H1 (cell line): ENCODE data around the gene KCNJ18. TPM values are rescaled to one million over a fixed set of nuclear protein-coding genes. Genes with fewer than 3 reads are reported as not detected.
"Not testable (repeated sequence)": the region's sequence is repeated elsewhere in the genome, so short reads cannot be mapped to it uniquely, and the experiment has no call there.

ENCODE experiments used
- CTCF ChIA-PET: fragments of 300-600 bp; sonication (Branson Sonifier 250); formaldehyde crosslinking; loops from one replicate; lab custom pipeline; 2021; ENCODE audit not compliant: partially characterized antibody; lab: Charles Lee
- POLR2A ChIA-PET: fragments of 300-600 bp; sonication (Branson Sonifier 250); formaldehyde crosslinking; loops from one replicate; lab custom pipeline; 2021; ENCODE audit warnings: inconsistent platforms; ENCODE audit not compliant: partially characterized antibody; lab: Charles Lee
- DNase-seq, 2 experiments: peaks; one replicate each; pipeline versions ENCODE4 v3.0.0 to v3.0.0-alpha.2; 2010 to 2022; ENCODE audit warnings: low spot score in 2 of 2, low read depth in 1 of 2, mixed read lengths in 1 of 2
- FAIRE-seq: peaks from 2 replicates; lab custom pipeline; 2011; peaks lifted over from hg19 to GRCh38; lab: Jason Lieb, UNC
- H2AFZ ChIP-seq: 2 replicates; pipeline ENCODE4 v1.8.1; 2012; ENCODE audit warnings: low read length, inconsistent platforms
- H2AK5ac ChIP-seq: 2 replicates; pipeline ENCODE4 v1.6.1; 2013; ENCODE audit warnings: low read depth, low read length
- H2BK120ac ChIP-seq: replicated peaks from 2 replicates; pipeline ENCODE3; 2013; ENCODE audit warnings: low read depth, low read length, inconsistent platforms
- H2BK12ac ChIP-seq: 2 replicates; pipeline ENCODE4 v1.6.1; 2013; ENCODE audit warnings: low read depth, low read length
- H2BK15ac ChIP-seq: 2 replicates; pipeline ENCODE4 v1.6.1; 2013; ENCODE audit warnings: low read length
- H2BK20ac ChIP-seq: 2 replicates; pipeline ENCODE4 v1.6.1; 2013; ENCODE audit warnings: low read length
- H2BK5ac ChIP-seq: 2 replicates; pipeline ENCODE4 v1.6.1; 2013; ENCODE audit warnings: low read depth, low read length
- H3K14ac ChIP-seq: 2 replicates; pipeline ENCODE4 v1.6.1; 2013; ENCODE audit warnings: inconsistent platforms; ENCODE audit not compliant: insufficient read length
- H3K18ac ChIP-seq: 2 replicates; pipeline ENCODE4 v1.6.1; 2013; ENCODE audit warnings: low read length; ENCODE audit errors: extremely low read depth
- H3K23ac ChIP-seq: 2 replicates; pipeline ENCODE4 v1.6.1; 2013; ENCODE audit warnings: inconsistent platforms; ENCODE audit not compliant: insufficient read length
- H3K23me2 ChIP-seq: 2 replicates; pipeline ENCODE4 v1.6.1; 2013; ENCODE audit warnings: low read depth, low read length
- H3K27ac ChIP-seq: 2 replicates; pipeline ENCODE4 v1.6.1; 2011; ENCODE audit warnings: low read depth, low read length, inconsistent platforms
- H3K27me3 ChIP-seq, 4 experiments: replicated peaks in 1 of 4; 1 replicate in 1 of 4; 2 replicates in 3 of 4; pipeline versions ENCODE4 v1.6.1 to v1.8.1; 2011 to 2013; ENCODE audit warnings: low read length in 3 of 4, mild to moderate bottlenecking in 3 of 4, inconsistent platforms in 2 of 4, mixed read lengths in 2 of 4, moderate library complexity in 1 of 4; ENCODE audit not compliant: control insufficient read depth in 3 of 4, insufficient read depth in 3 of 4; ENCODE audit errors: extremely low read depth in 1 of 4
- H3K36me3 ChIP-seq, 4 experiments: 2 replicates each; pipeline versions ENCODE4 v1.6.1 to v1.8.1; 2011 to 2013; ENCODE audit warnings: mild to moderate bottlenecking in 4 of 4, low read length in 3 of 4, moderate library complexity in 2 of 4, control low read depth in 1 of 4, inconsistent platforms in 1 of 4; ENCODE audit not compliant: insufficient read depth in 4 of 4, control insufficient read depth in 2 of 4
- H3K4ac ChIP-seq: replicated peaks from 2 replicates; pipeline ENCODE3; 2013; ENCODE audit warnings: low read length, low read depth, mixed read lengths, inconsistent platforms; ENCODE audit not compliant: insufficient read length
- H3K4me1 ChIP-seq, 4 experiments: replicated peaks in 1 of 4; 1 replicate in 1 of 4; 2 replicates in 3 of 4; pipeline versions ENCODE4 v1.6.1 to v1.8.1; 2011 to 2013; ENCODE audit warnings: low read length in 3 of 4, inconsistent platforms in 2 of 4, mixed read lengths in 1 of 4; ENCODE audit not compliant: insufficient read depth in 4 of 4, control insufficient read depth in 3 of 4
- H3K4me2 ChIP-seq, 2 experiments: 2 replicates each; pipeline versions ENCODE4 v1.6.1 to v1.8.1; 2011 to 2013; ENCODE audit warnings: low read depth in 2 of 2, low read length in 2 of 2, control low read depth in 1 of 2, inconsistent platforms in 1 of 2, mild to moderate bottlenecking in 1 of 2; ENCODE audit not compliant: insufficient read depth in 1 of 2
- H3K4me3 ChIP-seq, 4 experiments: fragments of 200-600, 300-600 bp in 1 of 4; sonication (generic), shearing (Covaris generic), sonication (Bioruptor Twin) in 1 of 4; 2 replicates each; pipeline versions ENCODE4 v1.5.1 to v1.8.1; 2011 to 2016; ENCODE audit warnings: low read length in 4 of 4, low read depth in 3 of 4, control low read depth in 2 of 4, inconsistent platforms in 2 of 4, mild to moderate bottlenecking in 2 of 4, mixed read lengths in 1 of 4, moderate library complexity in 1 of 4; ENCODE audit not compliant: insufficient read depth in 2 of 4; ENCODE audit errors: extremely low read depth in 1 of 4
- H3K56ac ChIP-seq: replicated peaks from 2 replicates; pipeline ENCODE3; 2013; ENCODE audit warnings: low read depth, mild to moderate bottlenecking, mixed read lengths, low read length, inconsistent platforms; ENCODE audit not compliant: insufficient read length
- H3K79me1 ChIP-seq: 2 replicates; pipeline ENCODE4 v1.6.1; 2013; ENCODE audit warnings: low read depth, low read length, control low read depth
- H3K79me2 ChIP-seq, 2 experiments: 2 replicates each; pipeline versions ENCODE4 v1.6.1 to v1.8.1; 2012 to 2013; ENCODE audit warnings: low read length in 2 of 2, mild to moderate bottlenecking in 2 of 2, inconsistent platforms in 1 of 2; ENCODE audit not compliant: insufficient read depth in 2 of 2, control insufficient read depth in 1 of 2
- H3K9ac ChIP-seq, 4 experiments: replicated peaks in 1 of 4; 1 replicate in 1 of 4; 2 replicates in 3 of 4; pipeline versions ENCODE4 v1.6.1 to v1.8.1; 2011 to 2013; ENCODE audit warnings: low read depth in 3 of 4, low read length in 3 of 4, control low read depth in 2 of 4, mild to moderate bottlenecking in 2 of 4, moderate library complexity in 2 of 4, inconsistent platforms in 1 of 4; ENCODE audit errors: extremely low read depth in 1 of 4
- H3K9me3 ChIP-seq, 2 experiments: 2 replicates each; pipeline versions ENCODE4 v1.6.1 to v1.8.1; 2012 to 2013; ENCODE audit warnings: mild to moderate bottlenecking in 2 of 2, moderate library complexity in 2 of 2, control low read depth in 1 of 2, inconsistent platforms in 1 of 2, low read depth in 1 of 2, low read length in 1 of 2, mixed read lengths in 1 of 2; ENCODE audit not compliant: insufficient read depth in 2 of 2
- H4K20me1 ChIP-seq, 2 experiments: replicated peaks in 1 of 2; 2 replicates each; pipeline versions ENCODE3 to v1.8.1; 2011 to 2013; ENCODE audit warnings: inconsistent platforms in 2 of 2, low read length in 2 of 2, mild to moderate bottlenecking in 1 of 2; ENCODE audit not compliant: insufficient read depth in 2 of 2, control insufficient read depth in 1 of 2
- H4K5ac ChIP-seq: 2 replicates; pipeline ENCODE4 v1.6.1; 2013; ENCODE audit warnings: low read length, low read depth, mixed read lengths, inconsistent platforms; ENCODE audit not compliant: insufficient read length
- H4K8ac ChIP-seq: 2 replicates; pipeline ENCODE4 v1.8.0; 2013; ENCODE audit warnings: mild to moderate bottlenecking, moderate library complexity, low read length, inconsistent platforms; ENCODE audit not compliant: insufficient read depth; ENCODE audit errors: extremely low read depth
- H4K91ac ChIP-seq: replicated peaks from 2 replicates; pipeline ENCODE3; 2013; ENCODE audit warnings: low read length, mixed read lengths, inconsistent platforms; ENCODE audit not compliant: insufficient read length
- WGBS, 2 experiments: shearing (Covaris generic) in 1 of 2; methylation state at CpG; one replicate each; pipeline versions ENCODE4 v1.1.6 to v1.1.7; 2013 to 2015; ENCODE audit warnings: low lambda C conversion rate in 2 of 2, mixed read lengths in 2 of 2, inconsistent platforms in 1 of 2, low coverage in 1 of 2, missing lambda C conversion rate in 1 of 2; ENCODE audit not compliant: insufficient replicate concordance in 2 of 2, insufficient coverage in 1 of 2, insufficient read length in 1 of 2; ENCODE audit errors: extremely low coverage in 1 of 2, missing lambda C conversion rate in 1 of 2; 5-methylcytosine and 5-hydroxymethylcytosine counted together
- polyA plus RNA-seq, 7 experiments: library from polyadenylated mRNA; depleted of rRNA in 3 of 7; stranded (reverse) in 5 of 7; unstranded in 2 of 7; fragments of >200 nt in 5 of 7; fragments of 200-250 nt in 2 of 7; gene quantifications; 1 replicate in 5 of 7; 2 replicates in 1 of 7; 4 replicates in 1 of 7; pipeline versions ENCODE4 v1.2.1 to v1.2.3, GENCODE V29; 2011 to 2013; ENCODE audit warnings: missing spikeins in 2 of 7, mixed read lengths in 2 of 7
- total RNA-seq: library from RNA; stranded (reverse); fragmentation: NEBNext Ultra II Directional; extraction: Animal tissue kit (Norgen Biotek cat#: 25700); gene quantifications from 2 replicates; pipeline ENCODE4 v1.2.1, GENCODE V29; 2021

The KCNJ18 gene
- total and polyA plus RNA-seq, 2 of the 8 experiments (the other 6 are each of a cell fraction or from before 2014, with no cell fraction given): not detected

DNA sequence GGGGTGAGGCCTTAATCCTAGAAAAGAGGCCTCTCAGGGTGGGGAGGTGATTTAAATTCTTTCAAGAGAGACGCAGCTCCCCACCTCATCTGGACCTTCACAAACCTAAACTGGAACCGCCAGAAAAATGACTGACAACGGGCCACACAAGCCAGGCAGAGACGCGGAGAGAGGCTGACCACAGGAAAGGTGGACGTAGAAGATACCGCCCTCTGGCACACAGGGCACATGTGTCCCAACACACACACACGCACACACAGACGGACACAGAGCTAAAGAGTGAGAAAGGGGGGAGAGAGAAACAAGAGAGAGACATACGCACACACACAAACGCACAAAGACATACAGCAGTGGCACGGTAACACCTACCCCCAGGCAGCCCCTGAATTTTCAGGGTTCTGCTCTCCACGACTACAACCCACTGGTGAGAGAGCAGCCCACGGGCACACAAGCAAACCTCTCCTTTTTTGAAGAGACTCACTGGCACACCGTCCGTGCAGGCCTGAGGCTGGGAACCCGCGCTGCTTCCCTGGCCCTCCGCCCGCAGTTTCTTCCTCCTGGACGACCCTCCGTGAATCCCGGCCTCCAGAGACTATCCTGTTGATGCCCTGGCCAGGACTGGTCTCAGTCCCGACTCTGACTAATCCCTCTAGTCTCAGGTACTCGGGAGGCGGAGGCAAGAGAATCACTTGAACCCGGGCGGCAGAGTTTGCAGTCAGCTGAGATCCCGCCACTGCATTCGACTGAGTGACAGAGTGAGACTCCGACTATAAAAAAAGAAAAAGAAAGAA, 18.7 kb upstream of the KCNJ18 start:
- H2BK12ac ChIP-seq, H4K8ac ChIP-seq, H3K9ac ChIP-seq, H3K27ac ChIP-seq, H3K4ac ChIP-seq, H3K18ac ChIP-seq, H3K79me1 ChIP-seq, H4K20me1 ChIP-seq, H3K14ac ChIP-seq, DNase-seq, H3K4me3 ChIP-seq, H2BK5ac ChIP-seq, H4K91ac ChIP-seq, H4K5ac ChIP-seq, POLR2A ChIA-PET, CTCF ChIA-PET, H3K36me3 ChIP-seq, H2BK20ac ChIP-seq, H3K23ac ChIP-seq, H3K4me1 ChIP-seq, H3K23me2 ChIP-seq, FAIRE-seq, H3K79me2 ChIP-seq, H3K56ac ChIP-seq, H3K27me3 ChIP-seq, H2BK120ac ChIP-seq, H3K4me2 ChIP-seq, H2AK5ac ChIP-seq, H2BK15ac ChIP-seq, H2AFZ ChIP-seq: not testable (repeated sequence)
- 89% methylated on average over 31 of the region's 31 CpGs; no CpG with 5 or more reads in 1 of the 2 experiments for WGBS, 2 experiments
- H3K9me3 ChIP-seq: peaks cover 57 to 92% of the 10 kb centered on the region in 2 experiments
